HK-2 (cell line): Measurements from ENCODE around the gene TPRA1.

Experiments
- DNase-seq: peaks from one replicate; pipeline ENCODE4 v3.0.0-alpha.2; 2018; ENCODE audit not compliant: unreplicated experiment

Gene TPRA1

GRCh38 chr3:127560051-127560787 lies 30.3 kb downstream of the TPRA1 start:
- DNase-seq, result no peak

DNA sequence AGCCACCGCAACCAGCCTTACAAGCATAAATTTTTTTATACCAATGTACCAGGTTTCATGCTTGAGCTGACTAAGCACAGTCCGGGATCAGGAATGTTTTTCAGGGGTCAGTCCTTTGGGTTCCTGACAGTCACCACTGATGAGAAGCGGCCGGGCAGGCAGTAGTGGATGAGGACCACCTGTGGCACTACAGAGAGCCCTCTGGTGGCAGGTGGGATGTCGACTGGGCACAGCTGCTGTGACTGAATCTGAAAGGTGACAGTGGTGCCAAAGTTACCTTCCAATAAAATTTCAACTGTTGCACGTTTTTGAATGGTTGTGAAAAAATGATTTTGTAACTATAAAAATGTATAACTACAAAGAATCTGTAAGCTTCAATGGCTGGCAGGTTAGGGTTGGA lies 34.0 kb downstream of the TPRA1 start:
- no peak for DNase-seq

GRCh38 chr3:127555108-127555507 lies 35.4 kb downstream of the TPRA1 start:
- DNase-seq, result no peak

DNA sequence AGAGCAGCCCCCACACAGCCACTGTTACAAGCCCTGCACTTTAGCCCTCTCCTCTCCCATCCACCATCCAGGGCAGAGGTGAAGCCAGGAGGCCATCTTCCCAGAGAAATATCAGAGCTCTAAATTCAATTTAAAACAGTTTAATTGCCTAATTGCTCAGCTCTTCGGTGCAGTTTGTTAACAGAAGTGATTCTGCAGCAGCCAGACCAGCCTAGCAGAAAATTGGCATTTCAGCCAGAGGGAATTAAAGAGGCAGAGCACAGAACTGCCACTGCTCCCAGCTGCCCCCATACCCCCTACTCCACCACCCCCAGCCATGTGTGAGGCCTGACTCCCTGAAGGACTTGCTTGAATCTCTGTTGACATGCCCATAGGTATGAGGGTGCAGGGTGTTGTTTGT lies 38.5 kb downstream of the TPRA1 start:
- DNase-seq, result no peak

- no peak for DNase-seq
Observed at GRCh38 chr3:127551178-127551577, 39.4 kb downstream of the TPRA1 start.

GRCh38 chr3:127550468-127551157 lies 39.9 kb downstream of the TPRA1 start:
- no peak for DNase-seq

DNA sequence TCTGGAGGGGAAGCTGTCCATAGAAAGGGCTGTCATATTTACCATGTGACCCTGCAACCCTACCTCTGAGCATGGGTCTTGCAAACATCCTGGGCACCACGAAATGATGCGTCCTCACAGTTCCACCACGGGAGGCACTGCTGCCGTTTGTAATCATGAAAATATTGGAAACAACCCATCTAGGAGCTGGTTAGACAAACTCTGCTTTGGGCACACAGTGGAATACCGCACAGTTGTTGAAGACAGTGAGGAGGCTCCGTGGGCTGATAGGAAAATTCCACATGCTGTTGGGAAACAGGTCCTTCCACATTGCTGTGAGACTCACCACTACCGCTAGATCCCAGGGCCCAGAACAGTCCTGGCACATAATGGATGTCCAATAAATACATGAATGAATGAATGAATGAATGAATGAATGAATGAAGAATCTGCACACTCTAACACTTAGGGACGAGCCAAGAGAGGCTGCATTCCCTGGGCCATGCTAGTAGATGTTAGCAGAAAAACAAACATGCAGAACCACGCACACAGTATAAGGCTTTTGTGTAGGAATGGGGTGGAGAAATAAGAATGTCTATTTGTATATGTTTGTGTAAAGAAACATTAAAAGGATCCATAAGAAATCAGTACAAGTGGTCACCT lies 40.6 kb downstream of the TPRA1 start:
- no peak for DNase-seq

DNA sequence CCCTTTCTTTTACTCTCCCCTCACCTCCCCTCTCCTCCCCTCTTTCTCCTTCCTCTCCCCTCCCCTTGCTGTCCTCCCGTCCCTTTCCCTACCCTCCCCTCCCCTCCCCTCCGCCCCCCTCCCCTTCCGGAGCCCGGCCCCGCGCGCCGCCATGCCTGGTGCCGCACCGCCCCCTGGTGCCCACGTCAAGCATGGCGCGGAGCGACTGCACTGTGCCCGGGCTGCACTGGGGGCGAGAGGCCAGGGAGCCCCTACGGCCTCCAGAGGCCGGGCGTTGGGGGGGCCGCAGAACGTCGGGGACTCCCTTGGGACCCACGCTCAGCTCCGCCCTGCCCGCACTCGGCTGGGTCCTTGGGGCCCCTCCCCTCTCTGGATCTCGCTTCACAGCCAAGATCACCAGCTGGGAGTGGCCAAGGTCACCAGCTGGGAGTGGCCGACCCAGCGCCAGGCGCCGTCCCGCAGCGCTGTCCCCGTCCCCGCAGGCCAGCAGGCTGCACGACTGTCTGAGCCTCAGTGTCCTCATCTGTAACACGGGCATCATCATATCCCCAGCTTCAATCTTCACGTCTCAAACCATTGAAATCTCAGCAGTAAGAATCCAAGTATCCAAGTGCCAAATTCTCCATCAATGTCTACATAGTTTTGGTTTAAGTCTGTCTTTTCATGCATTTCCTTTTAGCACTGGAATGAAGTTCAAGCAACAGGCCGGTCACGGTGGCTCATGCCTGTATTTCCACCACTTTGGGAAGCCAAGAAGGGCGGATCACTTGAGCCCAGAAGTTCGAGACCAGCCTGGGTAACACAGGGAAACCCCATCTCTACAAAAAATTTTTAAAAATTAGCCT lies 42.5 kb downstream of the TPRA1 start:
- DNase-seq, result peak; percentile 77

- DNase-seq, result no peak
Observed at GRCh38 chr3:127546970-127547733, 43.4 kb downstream of the TPRA1 start.

- DNase-seq, result no peak
Observed at GRCh38 chr3:127546554-127546953, 44.0 kb downstream of the TPRA1 start.

GRCh38 chr3:127545711-127546457 lies 44.6 kb downstream of the TPRA1 start:
- DNase-seq, result no peak

DNA sequence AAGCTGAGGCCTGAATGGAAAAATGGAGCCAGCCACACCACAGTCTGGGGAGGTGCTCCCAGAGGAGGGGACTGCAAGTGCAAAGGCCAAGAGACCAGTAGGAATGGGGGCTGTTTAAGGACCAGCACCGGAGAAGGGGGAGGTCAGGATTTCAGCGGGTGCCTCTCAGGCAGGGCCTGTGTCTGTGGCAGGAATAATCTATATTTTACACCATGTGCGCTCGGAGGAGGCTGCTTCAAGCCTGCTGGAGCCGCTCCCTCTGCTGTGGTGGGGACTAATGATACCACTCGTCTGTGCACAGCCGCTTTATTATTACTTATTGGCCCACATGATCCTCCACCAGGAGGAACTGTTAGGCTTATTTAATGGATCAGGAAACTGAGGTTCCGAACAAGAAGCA lies 45.3 kb downstream of the TPRA1 start:
- no peak for DNase-seq

GRCh38 chr3:127544803-127545201 lies 45.7 kb downstream of the TPRA1 start:
- no peak for DNase-seq

DNA sequence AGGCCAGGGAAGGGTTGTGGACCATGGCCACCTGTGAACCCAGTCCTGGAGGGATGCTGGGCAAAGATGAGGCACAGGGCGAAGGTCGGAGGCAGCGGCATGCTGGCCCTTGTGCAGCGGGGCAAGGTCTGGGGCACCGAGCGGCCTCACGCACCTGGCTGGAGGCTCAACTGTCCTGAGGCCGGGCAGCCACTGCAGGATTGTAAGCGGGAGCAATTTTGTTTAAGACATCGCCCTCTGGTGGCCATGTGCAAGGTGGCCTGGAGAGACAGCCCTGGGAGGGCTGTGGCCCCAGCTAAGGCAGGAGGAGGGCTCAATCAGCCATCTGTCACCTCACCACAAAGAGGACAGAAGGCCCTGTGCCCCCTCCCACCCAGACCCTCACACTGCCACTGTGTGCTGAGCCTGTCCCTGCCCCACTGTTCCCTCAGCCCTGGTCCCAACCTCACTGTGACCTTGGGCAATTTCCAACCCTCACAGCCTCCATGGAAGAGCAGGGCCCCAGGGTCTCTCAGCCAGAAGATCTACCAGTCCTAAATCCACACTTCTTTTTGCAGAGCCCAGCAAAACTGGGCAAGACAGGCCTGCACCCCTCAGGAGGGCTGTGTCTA lies 46.2 kb downstream of the TPRA1 start:
- DNase-seq, result peak; percentile 77

GRCh38 chr3:127543441-127543840 lies 47.1 kb downstream of the TPRA1 start:
- no peak for DNase-seq

GRCh38 chr3:127542441-127542952 lies 48.0 kb downstream of the TPRA1 start:
- no peak for DNase-seq

GRCh38 chr3:127541320-127541719 lies 49.2 kb downstream of the TPRA1 start:
- no peak for DNase-seq

DNA sequence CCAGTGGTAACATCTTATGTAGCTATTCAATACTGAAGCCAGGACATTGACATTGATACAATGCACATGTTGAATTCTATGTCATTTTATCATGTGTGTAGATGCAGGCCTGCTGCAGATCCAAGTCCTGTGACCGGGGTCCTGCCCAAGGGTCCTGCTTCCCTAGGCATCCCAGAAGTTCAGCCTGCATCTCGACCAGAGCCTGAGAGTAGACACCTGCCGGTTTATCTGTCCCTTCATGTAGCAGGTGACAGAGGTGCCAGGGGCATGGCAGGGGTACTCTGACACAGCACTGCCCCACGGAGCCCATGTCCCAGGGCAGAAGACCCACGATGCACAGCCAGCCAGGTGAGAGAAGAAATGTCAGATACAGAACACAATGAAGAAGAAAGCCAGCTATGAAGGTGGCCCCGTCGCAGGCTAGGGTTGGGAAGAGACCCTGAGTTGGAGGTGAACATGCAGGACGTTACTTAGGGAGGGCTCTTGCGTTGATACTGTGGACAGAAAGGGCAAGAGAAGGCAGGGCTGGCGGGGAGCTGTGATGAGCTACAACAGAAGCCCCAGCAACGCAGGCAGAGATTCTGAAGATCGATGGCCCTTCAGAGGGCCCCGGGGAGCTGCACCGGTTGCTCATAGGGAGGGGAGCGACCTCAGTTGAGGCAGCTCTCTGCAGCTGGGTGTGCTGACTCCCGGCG lies 51.0 kb downstream of the TPRA1 start:
- DNase-seq, result no peak

- no peak for DNase-seq
Observed at GRCh38 chr3:127538569-127538968, 52.0 kb downstream of the TPRA1 start.
